ENCODE data around the gene EYA3.
A peak's percentile ranks its signal among the peaks of the same experiment; 100 is the strongest.

The EYA3 gene, protein sequence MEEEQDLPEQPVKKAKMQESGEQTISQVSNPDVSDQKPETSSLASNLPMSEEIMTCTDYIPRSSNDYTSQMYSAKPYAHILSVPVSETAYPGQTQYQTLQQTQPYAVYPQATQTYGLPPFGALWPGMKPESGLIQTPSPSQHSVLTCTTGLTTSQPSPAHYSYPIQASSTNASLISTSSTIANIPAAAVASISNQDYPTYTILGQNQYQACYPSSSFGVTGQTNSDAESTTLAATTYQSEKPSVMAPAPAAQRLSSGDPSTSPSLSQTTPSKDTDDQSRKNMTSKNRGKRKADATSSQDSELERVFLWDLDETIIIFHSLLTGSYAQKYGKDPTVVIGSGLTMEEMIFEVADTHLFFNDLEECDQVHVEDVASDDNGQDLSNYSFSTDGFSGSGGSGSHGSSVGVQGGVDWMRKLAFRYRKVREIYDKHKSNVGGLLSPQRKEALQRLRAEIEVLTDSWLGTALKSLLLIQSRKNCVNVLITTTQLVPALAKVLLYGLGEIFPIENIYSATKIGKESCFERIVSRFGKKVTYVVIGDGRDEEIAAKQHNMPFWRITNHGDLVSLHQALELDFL

DNA sequence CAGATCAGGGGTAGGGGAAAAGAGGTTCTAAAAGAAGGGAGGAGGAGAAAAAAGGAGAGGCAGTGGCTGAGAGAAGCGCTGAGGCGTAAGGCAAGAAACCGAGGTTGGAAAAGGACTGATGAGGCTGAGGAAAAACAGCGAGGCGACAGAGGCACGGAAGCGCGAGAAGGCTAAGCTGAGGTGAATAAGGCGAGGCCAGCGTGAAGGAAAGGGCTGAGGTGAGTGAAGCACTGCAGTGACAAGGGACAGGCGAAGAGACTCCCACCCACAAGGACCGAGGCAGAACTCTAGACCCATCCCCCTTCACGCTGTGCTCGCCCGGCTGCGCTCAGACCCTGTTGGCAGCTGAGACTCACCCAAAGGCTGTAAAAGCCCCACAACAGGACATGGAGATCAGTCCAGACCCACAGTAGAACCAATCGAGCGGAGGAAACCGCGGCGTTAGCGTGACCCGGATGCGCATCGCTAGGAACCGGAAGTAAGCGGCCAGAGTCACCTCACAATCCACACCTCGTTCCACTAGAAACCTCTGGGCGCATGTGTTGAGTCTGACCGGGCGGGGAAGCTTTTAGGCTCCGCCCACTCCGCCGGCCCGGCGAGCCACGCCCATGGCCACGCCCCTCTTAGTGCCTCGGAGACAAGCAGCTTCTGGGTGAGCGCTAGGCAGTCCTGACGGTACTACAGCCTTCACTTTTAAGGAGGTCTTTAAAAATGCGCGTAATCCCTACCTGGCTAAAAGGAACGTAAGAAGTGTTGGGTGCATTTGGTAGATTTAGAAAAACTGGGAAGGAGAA is at the start of gene EYA3:
Gene EYA3 (minus strand): TSS at position 443 of the 794 bp plus-strand sequence. CDS start 30,584 bp downstream, outside the sequence.
- H3K27ac ChIP-seq: peak within 1 kb of the TSS; percentile 94
- TF ChIP-seq, protein P1, sequence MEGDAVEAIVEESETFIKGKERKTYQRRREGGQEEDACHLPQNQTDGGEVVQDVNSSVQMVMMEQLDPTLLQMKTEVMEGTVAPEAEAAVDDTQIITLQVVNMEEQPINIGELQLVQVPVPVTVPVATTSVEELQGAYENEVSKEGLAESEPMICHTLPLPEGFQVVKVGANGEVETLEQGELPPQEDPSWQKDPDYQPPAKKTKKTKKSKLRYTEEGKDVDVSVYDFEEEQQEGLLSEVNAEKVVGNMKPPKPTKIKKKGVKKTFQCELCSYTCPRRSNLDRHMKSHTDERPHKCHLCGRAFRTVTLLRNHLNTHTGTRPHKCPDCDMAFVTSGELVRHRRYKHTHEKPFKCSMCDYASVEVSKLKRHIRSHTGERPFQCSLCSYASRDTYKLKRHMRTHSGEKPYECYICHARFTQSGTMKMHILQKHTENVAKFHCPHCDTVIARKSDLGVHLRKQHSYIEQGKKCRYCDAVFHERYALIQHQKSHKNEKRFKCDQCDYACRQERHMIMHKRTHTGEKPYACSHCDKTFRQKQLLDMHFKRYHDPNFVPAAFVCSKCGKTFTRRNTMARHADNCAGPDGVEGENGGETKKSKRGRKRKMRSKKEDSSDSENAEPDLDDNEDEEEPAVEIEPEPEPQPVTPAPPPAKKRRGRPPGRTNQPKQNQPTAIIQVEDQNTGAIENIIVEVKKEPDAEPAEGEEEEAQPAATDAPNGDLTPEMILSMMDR (conservative IDR thresholded peaks at IDR 0.05): no peak
- no peak for TF ChIP-seq ZFX (IDR thresholded peaks at IDR 0.05)

DNA sequence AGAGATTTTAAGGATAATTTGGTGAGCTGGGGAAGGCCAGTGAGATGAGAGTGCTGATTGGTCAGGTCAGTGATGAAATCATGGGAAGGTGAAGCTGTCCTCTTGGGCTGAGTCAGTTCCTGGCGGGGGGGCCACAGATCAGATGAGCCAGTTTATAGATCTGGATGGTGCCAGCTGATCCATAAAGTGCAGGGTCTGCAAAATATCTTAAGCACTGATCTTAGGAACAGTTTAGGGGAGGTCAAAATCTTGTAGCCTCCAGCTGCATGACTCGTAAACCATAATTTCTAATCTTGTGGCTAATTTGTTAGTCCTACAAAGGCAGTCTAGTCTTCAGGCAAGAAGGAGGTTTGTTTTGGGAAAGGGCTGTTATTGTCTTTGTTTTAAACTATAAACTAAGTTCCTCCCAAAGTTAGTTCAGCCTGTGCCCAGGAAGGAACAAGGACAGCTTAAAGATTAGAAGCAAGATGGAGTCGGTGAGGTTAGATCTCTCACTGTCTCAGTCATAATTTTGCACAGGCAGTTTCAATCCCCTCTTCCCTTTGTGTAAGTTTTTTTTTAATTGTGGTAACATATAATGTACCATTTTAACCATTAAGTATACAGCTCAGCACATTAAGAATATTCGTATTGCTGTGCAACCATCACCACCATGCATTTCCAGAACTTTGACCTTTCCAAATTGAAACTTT is 48.7 kb upstream of the EYA3 start:
- no peak overlapping the region for H3K27ac ChIP-seq
- TF ChIP-seq ZFX (IDR thresholded peaks at IDR 0.05): no peak
- TF ChIP-seq, protein P1 (conservative IDR thresholded peaks at IDR 0.05): no peak

DNA sequence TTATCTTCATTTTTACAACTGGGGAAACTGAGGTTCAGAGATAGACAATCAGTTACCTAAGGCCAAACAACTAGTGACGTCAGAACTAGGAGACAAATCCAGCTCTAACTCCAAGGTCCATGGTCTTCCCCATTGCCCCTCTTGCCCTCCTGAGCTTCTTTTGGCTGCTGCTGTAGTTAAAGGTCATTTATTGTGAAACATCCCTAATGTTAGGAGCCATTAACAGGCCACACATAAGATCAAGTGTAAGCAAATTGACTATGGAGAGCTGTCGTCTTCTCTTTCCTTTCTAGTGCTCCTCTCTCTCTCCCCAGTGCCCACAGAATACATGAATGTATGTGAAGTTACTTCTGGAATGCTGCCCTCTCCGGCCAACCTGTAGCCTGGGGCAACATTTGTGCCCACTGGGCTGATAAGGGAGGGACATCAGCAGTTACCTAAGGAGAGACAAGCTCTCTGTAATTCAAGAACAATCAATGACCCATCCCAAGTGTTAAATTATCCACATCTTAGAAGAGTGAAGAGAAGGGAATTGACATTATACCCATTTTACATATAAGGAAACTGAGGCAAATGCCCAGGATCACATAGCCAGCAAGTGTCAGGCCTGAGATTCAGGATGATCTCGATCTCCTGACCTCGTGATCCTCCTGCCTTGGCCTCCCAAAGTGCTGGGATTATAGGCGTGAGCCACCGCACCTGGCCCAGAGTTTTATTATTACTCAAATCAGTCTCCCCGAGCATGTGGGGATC is 47.9 kb upstream of the EYA3 start:
- no peak overlapping the region for H3K27ac ChIP-seq
- TF ChIP-seq, protein P1 (conservative IDR thresholded peaks at IDR 0.05): no peak
- no peak for TF ChIP-seq ZFX (IDR thresholded peaks at IDR 0.05)

DNA sequence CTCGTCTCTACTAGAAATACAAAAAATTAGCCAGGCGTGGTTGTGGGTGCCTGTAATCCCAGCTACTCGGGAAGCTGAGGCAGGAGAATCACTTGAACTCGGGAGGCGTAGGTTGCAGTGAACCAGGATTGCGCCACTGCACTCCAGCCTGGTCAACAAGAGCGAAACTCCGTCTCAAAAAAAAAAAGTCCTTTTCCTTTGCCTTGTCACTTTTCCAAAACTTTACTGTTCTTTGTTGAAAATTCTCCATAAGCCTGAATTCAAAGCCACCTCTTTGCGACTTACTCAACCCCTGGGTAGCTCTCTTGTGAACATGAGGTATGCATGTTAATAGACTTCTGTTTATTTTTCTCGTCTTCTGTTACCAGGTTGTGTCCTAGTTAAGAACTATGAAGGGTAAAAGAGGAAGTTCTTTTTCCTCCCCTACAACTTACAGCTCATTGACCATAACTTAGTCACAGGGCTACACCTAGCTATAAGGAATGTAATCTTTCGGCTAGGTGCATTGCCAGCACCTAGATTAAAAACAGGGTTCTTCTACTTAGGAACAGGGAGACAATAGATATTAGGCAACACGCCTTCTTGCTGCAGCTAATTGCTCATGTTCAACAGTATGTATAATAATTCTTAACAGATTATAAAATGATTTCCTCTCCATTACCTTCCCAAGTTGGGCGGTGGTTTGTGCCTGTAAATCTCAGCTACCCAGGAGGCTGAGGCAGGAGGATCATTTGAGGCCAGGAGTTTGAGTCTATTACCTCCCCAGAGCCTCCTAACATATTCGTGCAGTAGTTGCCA is 47.2 kb upstream of the EYA3 start:
- TF ChIP-seq, protein P1 (conservative IDR thresholded peaks at IDR 0.05): no peak
- no peak for TF ChIP-seq ZFX (IDR thresholded peaks at IDR 0.05)
- H3K27ac ChIP-seq: no peak overlapping the region

DNA sequence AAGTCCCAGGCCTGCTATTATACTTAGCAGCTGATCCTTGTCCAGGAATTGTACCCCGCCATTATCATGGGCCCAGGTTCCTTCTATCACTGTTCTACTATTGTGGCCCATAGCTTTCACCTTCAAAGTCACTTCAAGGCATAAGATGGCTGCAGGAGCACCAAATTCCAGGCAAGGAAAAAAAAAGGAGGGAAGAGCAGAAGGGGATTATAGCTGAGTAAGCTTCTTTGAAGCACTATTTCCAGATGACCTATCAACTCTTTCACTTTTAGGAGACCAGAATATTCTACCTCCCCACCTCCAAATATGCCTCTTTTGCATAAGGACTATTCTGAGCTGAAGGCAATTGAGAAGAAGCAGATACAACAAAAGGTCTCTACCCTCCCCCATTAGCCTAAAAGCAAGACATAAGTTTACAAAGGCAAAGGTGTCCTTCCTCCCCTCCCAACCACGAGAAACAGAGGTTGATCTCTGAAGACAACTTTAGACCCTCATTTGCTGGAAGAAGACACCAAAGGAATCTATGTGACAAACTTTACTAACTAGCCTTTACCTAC is 46.3 kb upstream of the EYA3 start:
- TF ChIP-seq, protein P1 (conservative IDR thresholded peaks at IDR 0.05): no peak
- TF ChIP-seq ZFX (IDR thresholded peaks at IDR 0.05): no peak
- H3K27ac ChIP-seq: no peak overlapping the region
